GM18511 (cell line): ENCODE measurements around the gene PRKG1.

Experiments used
- ATAC-seq: cut with Tn5 transposase; IDR thresholded peaks from one replicate; pipeline ENCODE4 v1.9.1; 2021; ENCODE audit warnings: mild to moderate bottlenecking, moderate library complexity; ENCODE audit not compliant: unreplicated experiment

Gene PRKG1

DNA sequence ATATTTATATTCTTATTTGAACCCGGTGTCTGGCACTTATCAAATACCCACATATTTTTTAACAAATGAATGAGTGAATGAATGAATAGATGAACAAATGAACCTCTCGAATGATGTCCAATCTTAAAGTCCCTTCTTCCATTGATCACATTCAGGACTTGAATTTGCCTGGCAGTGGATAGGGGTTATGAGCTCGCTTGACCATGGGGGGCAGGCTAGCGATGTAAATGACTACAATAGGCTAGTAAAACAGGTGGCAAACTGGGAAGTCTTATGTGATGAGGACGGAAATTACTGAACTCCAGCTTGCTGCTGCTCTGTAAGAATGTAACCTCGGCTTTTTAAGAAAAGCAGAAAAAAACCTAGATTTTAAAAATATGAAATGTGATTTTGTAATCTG lies 992.1 kb downstream of the PRKG1 start:
- ATAC-seq: no peak

DNA sequence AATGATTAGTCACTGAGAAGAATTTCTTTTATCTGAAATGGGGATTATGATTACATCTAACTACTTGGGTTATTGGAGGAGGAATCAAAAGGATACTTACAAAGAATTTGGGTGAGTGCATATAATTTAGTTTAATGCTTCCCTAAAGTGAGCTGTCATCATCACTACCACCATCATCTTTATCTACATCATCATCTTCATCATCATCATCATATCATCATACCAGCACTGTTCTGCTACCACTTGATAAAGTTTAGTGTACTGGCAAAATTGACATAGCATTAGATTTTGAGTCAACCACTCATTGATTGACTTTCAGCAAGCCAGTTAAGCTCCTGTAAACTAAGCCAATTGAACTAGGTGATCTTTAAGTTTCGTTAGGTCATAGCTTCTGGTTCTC lies 994.2 kb downstream of the PRKG1 start:
- ATAC-seq: no peak

DNA sequence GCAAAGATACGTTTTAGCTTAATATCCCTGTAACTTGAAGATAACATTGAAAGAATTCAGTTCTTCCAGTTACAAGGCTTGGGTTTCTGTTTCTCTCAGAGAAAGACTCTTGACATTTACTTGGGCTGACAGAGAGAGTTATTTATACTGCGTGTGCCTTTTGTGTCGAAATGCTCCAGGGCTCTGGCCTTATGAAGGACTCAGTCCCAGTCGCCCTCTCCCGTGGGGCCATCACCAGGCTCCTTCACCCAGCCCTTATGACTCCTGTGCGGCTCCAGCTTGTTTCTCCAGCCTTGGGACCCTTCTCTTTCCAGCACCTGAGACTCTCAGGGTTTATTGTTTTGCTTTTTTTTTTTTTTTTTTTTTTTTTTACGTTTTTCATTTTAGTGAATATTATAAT lies 997.5 kb downstream of the PRKG1 start:
- ATAC-seq: no peak

DNA sequence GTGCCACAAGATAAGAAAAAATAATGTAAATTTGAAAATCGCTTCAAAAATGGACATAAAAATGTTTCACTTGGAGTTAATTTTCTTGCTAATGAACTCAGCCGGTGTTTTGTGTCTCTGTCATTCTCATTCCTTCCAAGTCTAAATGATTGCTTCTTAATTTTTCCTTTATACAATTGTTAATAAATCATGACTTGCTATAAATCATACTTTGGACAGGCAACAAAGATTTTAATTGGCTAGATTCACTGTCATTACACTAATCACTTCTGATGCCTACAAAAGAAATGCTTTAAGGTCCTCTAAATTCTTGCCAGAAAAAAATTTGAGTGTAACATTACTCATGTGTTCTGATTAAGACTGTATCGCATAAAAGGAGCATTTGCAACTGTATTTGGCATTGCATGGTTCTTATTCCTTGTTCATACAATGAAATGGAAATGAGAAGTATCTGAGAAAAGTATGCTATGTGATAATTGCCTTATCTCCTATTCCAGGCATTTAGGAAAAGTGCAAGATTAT lies 1000.3 kb downstream of the PRKG1 start:
- no peak for ATAC-seq

DNA sequence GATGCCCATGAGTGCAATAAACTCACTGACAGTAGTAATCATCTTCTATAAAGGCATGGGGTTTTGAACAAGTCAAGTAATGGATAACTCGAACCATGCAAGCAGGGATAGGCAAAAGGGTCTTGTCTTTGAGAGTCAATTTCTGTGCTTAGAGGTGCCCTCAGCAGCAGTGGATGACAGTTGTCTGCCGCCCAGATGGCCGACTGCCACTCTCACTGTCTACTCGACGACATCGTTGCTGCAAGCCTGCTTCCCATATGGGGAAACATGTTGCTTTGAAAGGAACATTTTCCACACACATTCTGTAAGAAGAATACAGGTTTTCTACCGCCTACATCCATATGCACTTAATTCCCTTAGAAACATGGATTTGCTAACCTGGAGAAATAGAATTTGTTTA lies 1003.5 kb downstream of the PRKG1 start:
- ATAC-seq: no peak

DNA sequence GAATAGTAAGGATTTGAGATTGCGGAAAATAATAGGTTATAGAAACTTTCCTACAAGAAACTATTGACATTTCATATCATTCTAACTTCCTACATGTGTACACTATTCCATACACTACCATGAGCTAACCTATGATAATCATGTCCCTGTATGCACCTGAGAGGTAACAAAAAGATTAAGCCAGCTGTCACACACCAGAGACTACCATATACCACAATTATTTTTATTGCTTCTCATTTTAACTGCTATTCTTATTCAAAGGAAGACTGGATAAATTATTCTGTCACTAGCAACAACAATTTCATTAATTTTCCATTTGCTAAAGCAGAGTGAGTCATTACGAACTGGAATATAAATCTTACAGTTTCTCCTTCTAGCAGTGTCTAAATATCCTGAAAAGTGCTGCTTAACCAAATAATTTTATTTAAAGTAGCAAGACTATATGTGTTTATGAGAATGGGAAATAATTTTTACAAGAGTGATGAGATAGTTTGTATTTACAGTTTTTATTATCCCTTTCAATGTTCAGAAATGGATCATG lies 1004.2 kb downstream of the PRKG1 start:
- ATAC-seq: no peak

DNA sequence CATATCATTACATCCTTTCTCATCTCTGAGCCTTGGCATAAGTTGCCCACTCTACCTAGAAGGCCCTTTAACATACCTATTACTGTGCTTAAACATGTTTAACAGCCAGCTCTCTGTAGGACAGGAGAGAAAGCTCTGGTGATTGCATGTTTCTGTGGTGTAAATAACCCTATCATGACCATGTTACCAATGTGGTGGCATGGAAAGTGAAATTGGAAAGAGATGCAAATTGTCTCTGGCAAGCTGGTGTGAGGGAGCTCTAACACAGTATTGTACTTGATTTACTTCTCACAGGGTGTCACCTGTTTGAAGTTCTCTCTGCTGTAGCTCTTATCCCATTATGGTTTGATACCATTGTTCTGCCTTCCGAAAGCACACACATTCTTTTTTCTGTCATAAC lies 1008.0 kb downstream of the PRKG1 start:
- ATAC-seq: peak; percentile 74

DNA sequence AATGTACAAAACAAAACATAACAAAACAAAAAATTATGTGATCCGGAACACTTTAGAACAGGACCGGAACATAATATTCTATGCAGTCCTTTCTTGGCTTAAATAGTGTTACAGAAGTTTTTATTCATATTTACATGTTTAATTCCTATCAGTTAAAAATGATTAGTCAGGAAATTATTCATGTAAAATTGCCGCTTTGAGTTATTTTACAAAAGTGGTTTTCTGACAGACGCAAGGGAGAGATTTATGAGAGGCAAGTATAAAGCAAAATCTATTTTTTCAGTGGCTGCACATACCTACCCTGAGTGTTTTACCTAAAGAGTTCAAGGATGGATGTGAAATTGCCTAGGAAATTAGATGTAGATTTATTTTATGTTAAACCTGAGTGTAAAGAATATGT lies 1009.1 kb downstream of the PRKG1 start:
- no peak for ATAC-seq

DNA sequence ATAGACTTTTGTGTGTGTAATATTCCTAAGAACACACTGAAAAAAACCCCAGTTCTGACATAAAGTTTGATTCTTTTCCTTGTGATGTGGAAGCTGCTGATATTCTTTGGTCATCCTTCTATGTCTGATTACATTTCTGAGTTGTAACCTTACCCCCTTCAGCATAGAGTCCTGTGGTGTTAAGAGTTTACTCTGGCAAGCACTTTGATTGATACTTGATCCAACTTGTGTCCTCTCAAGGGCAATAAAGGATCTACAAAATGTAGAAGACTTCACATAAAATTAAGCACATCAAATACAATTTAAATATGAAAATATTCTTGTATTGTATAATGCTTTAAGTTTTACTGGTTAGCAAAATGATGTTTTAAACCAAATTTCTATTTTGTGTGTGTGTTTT lies 1018.1 kb downstream of the PRKG1 start:
- no peak for ATAC-seq

DNA sequence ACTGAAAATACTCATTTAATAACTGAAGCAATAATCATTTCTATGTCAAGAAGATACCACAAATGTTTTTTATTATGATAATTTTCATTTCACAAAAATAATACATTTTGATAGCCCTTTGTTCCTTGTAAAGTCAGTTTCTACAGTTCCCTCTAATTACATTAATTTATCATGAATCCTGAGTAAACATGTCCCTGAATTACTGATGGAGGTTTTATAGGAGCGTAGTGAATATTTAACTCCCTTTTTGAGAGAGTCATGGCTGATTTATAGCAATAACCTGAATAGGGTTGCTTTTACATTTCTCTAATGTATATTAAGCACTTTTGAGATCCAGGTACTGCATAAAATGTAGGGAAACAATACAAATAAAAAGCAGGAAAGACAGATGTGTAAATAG lies 1023.8 kb downstream of the PRKG1 start:
- no peak for ATAC-seq

DNA sequence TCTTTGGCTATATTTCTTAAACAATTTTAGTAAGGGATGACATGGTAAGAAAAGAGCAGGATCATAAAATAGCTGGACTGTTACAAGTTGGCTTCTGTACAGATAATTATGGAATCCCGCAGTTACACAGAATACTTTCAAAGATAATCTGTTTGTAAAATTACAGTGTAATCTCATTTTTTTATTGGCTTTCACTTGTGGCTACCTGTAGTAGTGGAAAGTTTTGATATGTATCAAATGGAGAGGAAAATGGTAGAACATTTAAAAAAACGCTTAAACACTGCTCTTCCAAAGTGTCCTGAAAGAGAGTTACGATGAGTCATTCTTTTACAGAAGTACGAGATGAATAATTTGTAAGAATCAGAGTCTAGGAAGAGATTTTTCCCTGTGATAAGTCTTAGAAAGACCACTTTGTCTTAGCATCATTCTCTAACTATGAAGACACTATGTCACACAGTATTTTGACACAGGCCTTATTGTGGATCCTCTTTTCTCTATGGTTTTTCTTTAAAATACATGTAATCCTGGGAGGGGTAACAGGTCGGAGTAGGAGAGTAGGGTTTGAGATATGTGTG lies 1024.8 kb downstream of the PRKG1 start:
- no peak for ATAC-seq

DNA sequence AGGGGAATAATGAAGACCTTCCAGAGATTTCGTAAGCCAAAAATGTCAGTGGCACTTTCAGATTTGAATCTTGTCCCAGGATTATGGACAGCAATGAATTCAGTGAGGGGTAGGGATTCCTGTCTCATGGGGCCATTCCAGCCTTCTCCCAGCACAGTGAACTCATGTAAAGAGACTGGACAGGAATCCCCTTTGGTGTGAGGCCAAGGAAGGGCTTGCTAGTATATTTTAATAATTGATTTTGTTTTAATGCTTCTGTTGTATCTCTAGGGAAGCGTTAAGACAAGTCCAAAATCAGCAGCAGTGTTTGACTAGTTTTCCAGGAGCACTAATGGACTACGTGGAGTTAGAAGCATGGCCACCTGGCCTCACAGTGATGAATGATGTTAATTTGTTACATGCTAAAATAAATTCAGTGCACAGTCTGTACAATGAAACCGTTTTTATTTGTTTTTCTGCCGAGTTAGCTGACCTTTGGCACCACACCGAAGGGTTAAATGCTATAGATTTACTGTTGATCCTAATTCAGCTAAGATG lies 1025.8 kb downstream of the PRKG1 start:
- no peak for ATAC-seq

DNA sequence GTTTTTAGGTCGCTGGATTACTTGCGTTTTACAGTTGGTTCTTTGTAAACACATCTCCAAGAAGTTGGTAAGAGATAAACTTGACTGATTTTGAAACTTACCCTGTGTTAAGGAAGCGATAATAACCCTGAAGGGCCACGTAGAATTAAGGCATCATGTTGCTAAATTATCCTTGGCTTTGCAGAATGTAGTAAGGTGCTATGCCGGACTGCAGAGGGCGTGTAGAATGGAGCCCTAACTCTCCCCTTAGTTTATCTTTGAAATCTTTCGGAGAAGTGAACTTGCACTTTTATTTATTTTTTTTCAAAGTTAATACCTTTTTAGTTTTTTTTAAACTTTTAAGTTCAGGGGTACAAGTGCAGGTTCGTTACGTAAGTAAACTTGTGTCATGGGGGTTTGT lies 1031.0 kb downstream of the PRKG1 start:
- no peak for ATAC-seq

DNA sequence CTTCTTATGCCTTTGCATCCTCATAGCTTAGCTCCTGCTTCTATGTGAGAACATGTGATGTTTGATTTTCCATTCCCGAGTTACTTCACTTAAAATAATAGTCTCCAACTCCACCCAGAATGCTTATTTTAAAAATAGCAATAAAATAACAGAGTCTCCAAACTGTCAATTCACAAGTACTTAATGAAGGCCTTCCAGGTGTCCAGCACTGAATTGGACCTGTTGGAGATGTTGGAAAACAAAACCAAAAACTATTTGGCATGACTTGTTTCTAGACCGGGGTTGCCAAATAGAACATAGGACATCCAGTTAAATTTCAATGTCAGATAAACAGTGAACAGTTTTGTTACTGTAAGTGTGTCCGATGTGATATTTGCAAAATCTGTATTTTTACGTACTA lies 1031.7 kb downstream of the PRKG1 start:
- no peak for ATAC-seq

DNA sequence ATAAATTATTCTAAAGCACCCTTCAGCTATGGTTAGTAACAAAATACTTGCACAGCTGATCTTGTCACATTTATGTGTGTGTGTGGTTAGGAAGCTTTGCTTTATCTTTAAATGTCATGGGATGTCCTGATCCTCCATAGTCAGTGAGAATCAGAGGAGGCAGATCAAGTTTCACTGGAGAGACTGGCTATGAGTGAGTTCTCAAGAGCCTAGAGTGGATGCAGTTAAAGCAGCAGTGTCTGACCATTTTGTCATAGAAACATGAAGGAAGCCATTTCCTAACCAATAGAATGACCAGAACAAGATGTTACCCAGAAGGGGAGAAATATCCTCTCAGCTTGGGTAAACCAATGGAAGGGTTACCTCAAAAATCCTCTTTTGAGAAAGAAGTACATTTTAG lies 1032.6 kb downstream of the PRKG1 start:
- ATAC-seq: no peak

DNA sequence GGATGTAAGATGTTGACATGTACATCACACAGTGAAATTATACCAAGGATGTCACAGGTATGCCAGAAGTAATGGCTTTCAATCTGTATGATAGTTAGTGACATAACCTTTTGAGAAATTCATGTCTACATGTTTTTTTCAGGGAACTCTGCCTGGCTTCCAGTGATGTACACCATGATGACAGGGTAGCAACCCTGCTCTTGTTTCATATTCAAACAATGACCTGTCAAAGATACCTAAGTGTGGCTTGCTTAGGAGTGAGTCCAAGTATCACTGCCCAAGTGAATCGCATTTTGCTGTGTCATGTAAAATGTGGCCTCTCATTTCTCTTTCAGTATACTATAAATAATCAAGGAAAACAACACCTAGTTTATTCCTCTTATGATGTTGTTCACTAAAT lies 1033.9 kb downstream of the PRKG1 start:
- ATAC-seq: no peak

DNA sequence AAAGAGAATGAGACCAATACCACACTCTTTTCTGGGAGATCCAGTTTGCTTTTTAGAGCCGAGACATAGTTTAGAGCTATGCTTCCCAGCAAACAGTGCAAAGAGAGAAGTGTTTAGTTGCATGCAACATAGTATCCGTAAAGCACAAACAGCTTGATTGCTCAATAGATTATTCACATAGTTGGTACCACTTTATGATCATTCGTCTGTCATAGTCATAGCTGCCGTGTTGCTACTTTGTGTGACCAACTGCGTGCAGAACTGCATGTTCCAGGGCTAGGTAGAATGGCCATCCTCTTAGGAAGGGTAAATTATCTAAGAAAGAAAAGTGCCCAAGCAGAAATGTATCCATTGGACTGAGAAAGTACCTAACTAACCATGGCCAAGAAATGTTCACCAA lies 1036.3 kb downstream of the PRKG1 start:
- ATAC-seq: no peak

DNA sequence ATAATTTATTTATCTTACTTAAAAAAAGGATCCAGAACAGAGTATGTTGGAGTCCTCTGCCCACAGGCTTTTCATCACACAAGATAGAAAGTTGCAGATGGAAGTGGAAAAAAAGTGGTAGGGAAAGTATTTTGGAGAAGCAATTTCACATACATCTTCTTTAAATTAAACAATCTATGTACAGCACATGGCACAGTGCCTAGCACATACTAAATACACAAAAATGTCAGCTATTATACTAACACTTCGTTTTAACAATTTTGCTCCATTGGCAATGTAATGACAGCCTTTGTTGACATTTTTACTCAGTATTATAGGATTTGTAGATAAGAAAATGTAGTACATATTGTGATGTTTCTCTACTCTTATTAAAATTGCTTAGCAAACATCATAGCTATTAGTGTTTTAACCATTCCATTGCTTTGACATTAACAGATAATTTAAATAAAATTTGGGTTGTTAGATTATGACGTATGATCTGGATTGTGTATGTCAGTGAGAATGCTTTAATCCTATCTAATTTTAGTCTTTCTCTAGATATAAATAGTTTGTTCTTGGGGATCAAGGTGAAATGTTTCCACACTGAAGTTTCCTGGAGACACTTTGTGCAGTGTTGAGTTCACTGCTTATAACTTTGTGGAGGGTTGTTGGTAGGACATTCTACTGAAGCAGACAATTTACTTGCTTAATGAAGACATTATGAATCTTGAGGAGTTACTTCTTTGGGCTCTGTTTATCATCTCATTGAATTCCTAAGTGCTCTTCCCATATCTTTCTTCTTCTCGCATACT lies 1037.0 kb downstream of the PRKG1 start:
- ATAC-seq: no peak

DNA sequence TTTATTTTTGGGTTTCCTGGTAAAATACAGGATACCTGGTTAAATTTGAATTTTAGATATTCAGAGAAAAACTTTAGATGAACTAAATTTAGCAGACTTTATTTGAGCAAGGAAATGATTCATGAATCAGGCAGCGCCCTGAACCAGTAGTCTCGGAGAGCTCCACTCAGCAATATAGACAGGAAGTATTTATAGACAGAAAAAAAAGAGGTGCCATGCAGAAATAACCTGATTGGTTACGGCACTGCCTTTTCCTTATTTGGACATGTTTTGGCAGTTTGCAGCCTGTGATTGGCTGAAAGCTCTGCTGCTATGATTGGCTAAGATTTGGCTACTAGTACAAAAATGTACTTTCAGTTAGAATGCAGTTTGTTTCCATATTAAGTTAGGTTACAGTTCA lies 1041.5 kb downstream of the PRKG1 start:
- ATAC-seq: no peak

DNA sequence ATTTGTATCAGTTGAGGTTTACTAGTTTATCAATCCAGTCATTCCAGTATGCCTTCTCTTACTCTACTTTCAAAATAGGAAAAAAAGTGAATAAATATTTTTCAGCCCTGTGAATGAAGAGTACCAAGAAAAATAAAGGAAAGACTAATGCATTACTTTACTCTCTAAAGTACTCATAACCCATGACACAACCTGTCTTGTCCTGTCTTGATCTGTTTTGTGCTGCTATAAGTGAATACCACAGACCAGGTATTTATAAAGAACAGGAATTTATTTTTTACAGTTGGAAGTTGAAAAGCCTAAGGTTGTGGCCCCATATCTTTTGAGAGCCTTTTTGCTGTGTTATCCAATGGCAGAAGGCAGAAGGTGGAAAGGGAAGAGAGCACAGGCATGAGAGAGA lies 1045.2 kb downstream of the PRKG1 start:
- ATAC-seq: no peak

DNA sequence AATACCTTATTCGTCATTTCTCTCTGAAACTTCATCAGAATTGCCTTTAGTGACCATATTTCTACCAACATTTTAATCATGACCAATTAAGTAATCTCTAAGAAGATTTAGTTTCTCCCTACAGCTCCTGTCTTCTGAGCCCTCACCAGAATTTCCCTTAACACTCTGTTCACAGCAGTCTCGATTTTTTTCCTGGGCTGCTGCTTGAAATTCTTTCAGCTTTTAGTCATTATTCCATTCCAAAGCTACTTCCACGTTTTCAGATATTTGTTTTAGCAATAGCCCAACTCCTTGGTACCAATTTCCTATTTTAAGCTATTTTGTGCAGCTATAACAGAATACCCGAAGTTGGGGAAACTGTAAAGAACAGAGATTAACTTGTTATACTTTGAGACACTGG lies 1047.4 kb downstream of the PRKG1 start:
- no peak for ATAC-seq

DNA sequence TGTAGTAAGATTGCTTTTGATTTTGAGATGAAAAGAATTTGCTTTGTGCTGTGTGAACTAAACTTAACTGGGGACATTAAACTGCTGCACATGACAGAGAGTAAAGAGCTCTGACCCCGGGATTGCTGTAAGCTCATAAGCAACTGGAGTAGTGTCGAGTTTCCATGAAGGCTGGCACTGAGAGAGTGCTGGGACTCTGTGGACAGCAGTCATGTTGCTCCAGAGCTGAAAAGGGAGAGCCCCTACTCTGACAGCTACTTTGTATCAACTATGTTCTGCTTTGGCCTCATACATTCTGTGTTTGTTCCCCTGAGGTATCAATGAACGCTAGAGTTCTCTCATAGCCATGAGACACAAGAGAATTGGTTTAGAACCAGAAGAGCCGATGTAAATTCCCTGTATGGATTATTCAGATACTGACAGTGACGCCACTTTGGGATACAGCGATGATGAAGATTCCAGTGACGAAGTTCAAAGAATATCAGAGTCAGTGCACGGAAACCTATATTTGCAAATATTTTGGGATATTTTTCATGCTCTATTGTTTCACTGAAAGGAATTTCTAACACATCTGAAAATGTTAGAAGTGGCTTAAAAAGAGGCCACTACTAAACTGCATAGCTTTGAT lies 1053.9 kb downstream of the PRKG1 start:
- no peak for ATAC-seq
